Stimulated activated CD4-positive, alpha-beta T cell treated with anti-CD3 and anti-CD28 coated beads, TNF-alpha, amount 100 ng/mL, for 4 hours (primary cell): ENCODE results near the gene MAP2.
"Not testable (repeated sequence)": the region's sequence is repeated elsewhere in the genome, so short reads cannot be mapped to it uniquely, and the experiment has no call there.

ENCODE experiments used
- DNase-seq, 3 experiments: peaks; one replicate each; pipeline ENCODE4 v3.0.0-alpha.2; 2020; ENCODE audit warnings: low read depth in 3 of 3

Gene MAP2

GRCh38 chr2:209591021-209591420, 167.2 kb downstream of the MAP2 start:
- DNase-seq = no peak

- no peak for DNase-seq
These were observed 168.3 kb downstream of the MAP2 start for GRCh38 chr2:209592106-209592505.

DNA sequence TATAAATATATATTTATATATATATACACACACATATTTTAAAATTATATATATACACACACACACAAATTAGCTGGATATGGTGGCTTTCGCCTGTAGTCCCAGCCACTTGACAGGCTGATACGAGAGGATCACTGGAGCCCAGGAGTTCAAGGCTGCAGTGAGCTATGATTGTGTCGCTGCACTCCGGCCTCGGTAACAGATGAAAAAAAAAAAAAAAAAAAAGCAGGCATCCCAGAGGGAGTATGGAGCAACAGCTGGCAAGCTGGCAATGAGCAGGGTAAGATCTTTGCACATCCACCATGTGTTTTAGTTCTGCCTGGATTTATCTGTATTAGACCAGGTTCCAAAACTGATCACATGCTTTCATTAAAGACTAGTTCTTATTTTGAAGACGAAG, 170.1 kb downstream of the MAP2 start:
- no peak for DNase-seq

DNA sequence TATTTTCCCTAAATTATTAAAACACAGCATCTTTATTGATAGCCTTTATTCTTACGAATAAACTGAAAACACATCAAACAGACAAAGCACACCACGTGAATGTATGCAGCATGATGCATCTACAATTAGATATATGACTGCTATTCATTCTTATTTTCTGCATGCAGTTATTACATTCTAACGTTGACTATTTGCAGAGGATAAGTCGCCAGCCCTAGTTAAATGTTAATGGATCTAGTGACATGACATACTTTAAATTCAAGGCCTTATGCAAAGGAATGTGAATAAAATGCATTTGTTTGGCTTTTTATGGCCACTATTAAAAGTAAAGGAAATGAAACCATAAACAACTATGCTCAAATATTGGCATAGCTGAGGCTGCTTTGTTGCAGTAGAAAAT, 172.4 kb downstream of the MAP2 start:
- DNase-seq = no peak

DNA sequence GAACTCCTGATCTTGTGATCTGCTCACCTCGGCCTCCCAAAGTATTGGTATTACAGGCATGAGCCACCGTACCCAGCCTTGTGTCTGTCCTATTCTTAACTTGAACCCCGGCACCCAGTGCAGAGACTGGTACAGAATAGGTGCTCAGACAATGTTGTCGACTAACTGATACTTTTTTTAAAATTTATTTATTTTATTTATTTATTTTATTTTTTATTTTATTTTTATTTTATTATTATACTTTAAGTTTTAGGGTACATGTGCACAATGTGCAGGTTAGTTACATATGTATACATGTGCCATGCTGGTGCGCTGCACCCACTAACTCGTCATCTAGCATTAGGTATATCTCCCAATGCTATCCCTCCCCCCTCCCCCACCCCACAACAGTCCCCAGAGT, 174.4 kb downstream of the MAP2 start:
- not testable (repeated sequence) for DNase-seq

DNA sequence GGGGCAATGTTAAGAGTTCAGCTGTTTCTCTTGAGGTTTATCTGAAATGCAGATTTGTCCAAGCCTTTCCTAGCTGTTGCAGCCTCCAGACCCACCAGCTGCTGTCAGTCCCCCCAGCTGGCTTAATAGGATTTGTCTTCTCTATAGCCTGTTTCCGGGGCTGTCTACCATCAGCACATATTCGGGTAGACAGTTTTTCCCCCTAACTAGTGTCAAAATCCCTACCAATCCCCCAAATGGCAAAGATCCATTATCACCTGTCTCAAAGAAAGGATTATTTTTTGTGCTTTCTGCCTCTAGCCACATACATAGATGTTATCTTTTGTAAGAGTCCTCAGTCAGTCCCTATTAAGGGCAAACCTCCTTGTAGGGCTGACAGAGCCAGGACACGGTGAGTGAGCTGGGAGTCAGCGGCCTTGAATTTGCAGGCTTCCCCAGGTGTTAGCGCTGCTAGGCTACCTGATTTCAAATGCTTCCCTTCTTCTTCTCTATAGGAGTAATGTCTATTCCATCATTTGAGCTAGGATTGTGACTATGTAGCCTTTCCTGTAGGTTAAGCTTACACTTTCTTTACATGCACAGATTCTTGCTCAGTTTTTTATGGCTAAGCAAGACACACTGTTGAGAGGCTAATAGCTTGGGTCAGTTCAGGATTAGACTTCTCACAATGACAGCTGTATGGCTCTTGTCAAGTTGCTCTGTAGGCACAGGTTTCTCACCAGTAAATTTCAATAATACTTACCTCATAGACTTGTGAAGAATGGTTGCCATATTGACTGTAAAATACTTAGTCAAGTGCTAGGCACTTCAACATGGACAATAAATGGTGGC, 176.7 kb downstream of the MAP2 start:
- DNase-seq = no peak

- no peak for DNase-seq
These were observed 177.7 kb downstream of the MAP2 start for GRCh38 chr2:209601497-209601896.

DNA sequence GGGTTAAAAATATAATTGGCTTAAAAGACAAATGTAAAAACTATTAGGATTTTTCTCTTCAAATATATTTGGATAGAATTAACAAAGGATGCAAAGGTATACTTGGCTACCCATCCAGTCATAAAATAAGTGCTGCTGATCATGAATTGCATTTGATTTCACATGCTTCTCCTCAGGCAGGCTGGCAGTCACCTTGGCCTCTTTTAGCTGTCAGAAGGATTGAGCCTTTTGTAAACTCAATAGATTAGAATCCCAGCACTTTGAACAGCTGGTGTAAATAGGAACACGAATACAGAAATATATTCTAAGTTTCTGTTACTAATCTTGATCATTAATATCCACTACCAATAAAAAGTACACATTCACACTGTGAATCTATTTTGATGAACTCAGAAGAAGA, 178.4 kb downstream of the MAP2 start:
- no peak for DNase-seq

GRCh38 chr2:209609531-209609930, 185.7 kb downstream of the MAP2 start:
- DNase-seq = no peak

- DNase-seq = no peak
These were observed 186.8 kb downstream of the MAP2 start for GRCh38 chr2:209610631-209611030.

DNA sequence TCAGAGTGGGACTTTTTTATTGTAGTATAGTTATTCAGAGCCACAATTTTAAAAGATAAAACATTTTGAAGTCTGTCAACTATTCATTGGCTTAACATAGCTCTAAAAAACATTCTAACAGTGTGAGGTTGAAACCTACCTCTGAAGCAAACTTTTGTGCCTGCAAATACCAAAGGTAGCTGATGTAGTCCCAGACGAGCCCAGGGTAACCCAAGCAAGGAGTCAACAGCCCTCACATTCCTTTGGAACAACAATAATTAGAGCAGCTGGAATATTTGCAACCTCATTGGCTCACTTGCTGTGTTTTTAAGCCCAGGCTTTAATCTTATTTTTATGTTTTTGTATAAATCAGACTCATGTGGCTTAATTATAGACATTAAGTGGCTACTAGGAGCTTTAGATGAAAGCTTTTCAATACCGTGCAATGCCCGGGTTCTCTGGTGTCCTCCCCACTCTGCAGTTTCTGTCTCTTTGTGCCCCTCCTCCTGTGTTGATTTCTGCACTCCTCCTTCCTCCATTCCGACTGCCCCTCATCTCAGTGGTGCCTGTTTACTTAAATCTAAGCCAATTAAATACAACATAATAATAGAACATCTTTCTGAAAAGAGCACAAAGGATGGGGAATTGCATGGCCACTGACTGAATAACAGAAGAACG, 189.9 kb downstream of the MAP2 start:
- no peak for DNase-seq

- no peak for DNase-seq
These were observed 191.0 kb downstream of the MAP2 start for GRCh38 chr2:209614690-209615369.

GRCh38 chr2:209619782-209620181, 195.9 kb downstream of the MAP2 start:
- no peak for DNase-seq

DNA sequence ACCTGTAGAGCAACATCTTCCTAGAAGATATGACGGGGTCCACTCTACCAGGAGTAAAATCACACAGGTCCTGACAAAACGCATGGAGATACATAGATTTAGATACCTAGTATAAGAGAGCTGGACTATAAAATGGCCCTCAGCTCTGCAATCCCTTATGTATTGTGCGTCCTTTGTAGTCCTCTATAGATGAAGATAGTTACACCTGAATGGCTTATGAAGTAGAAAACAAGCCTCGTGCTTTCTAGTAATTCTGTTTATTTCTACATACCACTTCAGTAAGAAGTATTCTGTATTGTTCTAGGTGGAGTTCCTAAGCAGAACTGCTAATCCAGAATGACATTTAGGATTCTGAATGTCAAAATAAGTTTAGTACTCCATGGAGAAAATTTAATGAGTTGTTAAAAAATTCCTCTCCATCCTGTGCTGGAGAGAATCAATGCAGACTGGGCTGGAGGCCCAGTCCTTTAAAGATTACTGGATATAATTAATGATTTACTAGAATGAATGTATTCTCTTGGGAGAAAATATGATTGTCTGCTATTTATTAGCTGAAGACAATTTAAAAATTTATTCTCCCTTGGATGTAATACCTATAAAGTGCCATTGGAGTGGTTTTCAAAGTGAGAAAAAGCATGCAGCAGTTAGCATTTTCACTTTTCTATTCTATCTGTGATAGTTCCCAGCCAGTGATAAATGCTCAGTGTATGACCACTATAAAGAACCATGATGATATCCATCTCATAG, 200.5 kb downstream of the MAP2 start:
- DNase-seq = no peak

- no peak for DNase-seq
These were observed 205.8 kb downstream of the MAP2 start for GRCh38 chr2:209629597-209629996.

DNA sequence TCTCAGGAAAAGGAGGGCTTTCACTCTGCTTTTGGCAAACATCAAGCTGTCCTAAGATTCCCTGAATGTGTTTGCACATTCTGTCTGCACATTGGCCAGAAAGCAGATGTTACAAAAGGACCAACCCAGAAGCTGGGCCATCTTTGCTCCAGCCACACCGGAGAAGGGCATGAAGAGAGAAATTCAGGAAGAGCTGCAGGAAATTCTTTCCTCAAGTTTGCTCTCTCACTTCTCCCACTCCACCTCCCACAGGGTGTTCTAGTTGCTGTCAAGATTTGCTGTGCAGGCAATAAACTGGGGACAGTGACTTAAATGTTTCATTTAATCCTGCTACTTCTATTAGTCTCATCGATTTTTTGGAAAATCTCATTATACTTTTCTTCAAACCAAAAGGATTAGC, 210.1 kb downstream of the MAP2 start:
- DNase-seq = no peak

- no peak for DNase-seq
These were observed 212.2 kb downstream of the MAP2 start for GRCh38 chr2:209636076-209636475.

GRCh38 chr2:209637293-209637692, 213.4 kb downstream of the MAP2 start:
- no peak for DNase-seq

GRCh38 chr2:209638346-209638745, 214.5 kb downstream of the MAP2 start:
- DNase-seq = no peak

DNA sequence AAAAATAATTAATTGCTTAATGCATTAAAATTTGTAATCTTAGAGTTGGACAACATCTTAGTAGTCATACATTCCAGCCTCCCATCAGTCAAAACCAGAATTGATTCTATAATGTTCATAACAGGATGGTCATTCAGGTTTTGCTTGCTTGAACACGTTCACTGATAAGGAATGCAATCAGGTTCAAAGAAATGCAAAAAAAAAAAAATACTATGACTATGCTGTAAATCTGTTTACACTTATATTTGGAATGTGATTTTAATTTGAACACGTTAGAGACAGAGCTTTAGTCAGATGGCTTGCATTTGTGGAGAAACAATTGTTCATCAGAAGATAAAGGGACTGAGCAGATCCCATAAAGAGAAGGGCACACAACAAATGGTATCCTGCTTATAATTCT, 216.5 kb downstream of the MAP2 start:
- DNase-seq = no peak

DNA sequence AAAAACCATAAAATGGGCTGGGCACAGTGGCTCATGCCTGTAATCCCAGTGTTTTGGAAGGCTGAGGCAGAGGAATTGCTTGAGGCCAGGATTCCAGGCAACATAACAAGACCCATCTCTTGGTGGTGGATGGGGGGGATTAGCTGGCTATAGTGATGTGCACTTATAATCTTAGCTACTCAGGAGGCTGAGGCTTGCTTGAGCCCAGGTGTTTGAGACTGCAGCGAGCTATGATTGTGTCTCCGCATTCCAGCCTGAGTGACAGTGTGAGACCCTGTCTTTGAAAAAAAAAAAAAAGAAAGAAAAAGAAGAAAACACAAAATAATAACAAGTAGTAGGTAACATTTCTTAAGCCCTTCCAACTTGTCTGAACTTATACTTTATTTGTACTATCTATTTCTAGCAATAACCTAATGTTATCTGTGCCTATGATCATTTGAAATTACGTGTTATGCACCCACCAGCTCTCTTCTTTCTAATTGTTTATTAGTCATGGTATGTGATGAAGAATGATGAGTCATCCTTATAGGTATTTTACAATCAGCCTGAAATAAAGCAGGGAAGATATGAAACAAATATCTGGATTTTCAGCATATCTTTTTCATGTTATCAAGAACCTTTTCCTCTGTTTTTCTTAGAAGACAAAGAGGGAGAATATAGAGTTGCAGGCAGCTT, 218.4 kb downstream of the MAP2 start:
- no peak for DNase-seq

DNA sequence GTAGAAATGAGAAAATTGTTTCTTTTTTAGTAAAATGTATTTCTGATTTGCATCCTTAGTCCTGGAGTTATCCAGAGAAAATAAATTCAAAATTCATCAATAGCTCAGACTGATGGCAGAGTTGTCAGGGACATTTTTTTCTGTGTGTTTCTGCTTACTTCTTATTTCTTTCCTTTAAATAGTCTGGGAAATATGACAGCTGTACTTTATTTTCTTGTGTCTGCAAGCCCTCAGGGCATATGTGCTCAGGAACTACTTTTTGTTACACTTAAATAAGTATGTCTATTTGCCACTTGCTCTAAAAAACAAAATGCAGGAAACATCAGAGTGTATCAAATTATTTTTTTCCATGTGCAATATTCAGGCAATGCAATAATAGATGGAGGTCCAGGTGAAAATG, 221.0 kb downstream of the MAP2 start:
- DNase-seq = no peak
